Neuron (in vitro differentiated cells): ENCODE results near the gene IPO11.
"Not testable (repeated sequence)": the region's sequence is repeated elsewhere in the genome, so short reads cannot be mapped to it uniquely, and the experiment has no call there.

Source experiments
- H2AFZ ChIP-seq: one replicate; pipeline ENCODE4 v1.6.1; 2013; ENCODE audit warnings: low read depth, mild to moderate bottlenecking, inconsistent platforms, low read length, moderate library complexity
- H3K27me3 ChIP-seq: one replicate; pipeline ENCODE4 v1.6.1; 2013; ENCODE audit warnings: low read length; ENCODE audit not compliant: insufficient read depth
- H3K36me3 ChIP-seq: one replicate; pipeline ENCODE4 v1.6.1; 2013; ENCODE audit warnings: low read length; ENCODE audit not compliant: insufficient read depth
- H3K4me1 ChIP-seq: one replicate; pipeline ENCODE4 v1.6.1; 2013; ENCODE audit warnings: low read length; ENCODE audit not compliant: insufficient read depth
- H3K4me3 ChIP-seq: 2 replicates; pipeline ENCODE4 v1.5.1; 2013; ENCODE audit warnings: mild to moderate bottlenecking, low read length, moderate library complexity
- H3K9me3 ChIP-seq: one replicate; pipeline ENCODE4 v1.6.1; 2013; ENCODE audit warnings: low read length

The IPO11 gene

DNA sequence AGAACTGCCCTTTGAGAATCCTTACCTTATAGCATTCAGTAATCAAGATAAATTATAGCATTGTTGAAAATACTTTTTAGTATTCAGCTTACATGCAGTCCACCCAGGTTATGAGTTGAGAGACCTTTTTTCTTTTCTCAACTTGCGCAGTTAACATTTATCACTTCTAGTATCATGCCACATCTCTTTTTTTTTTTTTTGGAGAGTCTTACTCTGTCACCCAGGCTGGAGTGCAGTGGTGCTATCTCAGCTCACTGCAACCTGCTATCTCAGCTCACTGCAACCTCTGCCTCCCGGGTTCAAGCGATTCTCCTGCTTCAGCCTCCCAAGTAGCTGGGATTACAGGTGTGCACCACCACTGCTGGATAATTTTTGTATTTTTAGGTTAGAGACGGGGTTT lies 195.1 kb downstream of the IPO11 start:
- peaks cover 9% of the 10 kb centered on the region for H3K36me3 ChIP-seq
- no peaks in the 10 kb centered on the region for H3K4me1 ChIP-seq
- no peaks in the 10 kb centered on the region for H3K27me3 ChIP-seq
- peaks cover 3% of the 10 kb centered on the region for H3K9me3 ChIP-seq
- no peak overlapping the region for H3K4me3 ChIP-seq
- H2AFZ ChIP-seq: no peak overlapping the region

DNA sequence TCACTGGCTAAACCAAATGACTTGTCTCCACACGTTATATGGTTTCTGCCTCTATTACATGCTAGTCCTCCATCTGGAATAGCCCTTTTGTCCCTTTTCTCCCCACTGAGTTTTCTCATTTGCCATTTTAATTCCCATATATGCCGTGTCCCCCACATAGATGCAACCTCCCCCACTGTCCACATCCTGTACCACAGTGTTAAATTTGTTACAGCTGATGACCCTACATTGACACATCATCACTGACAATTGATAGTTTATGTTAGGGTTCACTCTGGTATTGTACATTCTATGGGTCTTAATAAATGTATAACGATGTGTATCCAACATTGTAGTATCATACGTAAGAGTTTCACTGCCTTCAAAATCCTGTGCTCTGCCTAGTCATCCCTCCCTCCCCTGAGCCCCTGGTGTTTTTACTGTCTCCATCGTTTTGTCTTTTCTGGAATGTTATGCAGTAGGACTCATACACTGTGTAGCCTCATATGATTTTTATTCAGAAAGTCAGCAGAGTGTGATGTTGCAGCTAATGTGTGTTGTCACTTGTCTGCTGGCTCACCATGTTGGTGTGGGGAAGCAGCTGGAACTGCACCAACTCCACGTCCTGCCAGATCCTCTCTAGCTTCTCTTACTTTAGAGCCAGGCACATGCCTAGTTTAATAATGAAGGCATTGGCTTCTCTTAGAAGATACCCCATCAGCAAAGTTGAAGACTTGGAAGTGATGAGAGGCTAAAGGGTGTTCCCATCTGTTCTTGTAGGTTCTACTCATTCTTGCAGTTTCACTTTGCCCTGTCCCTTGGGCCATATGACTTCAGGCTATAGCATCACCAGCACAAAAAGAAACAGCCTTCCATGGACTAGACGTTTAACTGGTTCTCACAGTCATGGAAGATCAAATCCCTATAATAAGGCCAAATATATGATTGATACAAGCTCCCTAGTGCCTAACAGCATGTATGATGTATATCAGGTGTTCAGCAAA lies 196.3 kb downstream of the IPO11 start:
- no peaks in the 10 kb centered on the region for H3K9me3 ChIP-seq
- H3K36me3 ChIP-seq: peaks cover under 1% of the 10 kb centered on the region
- H2AFZ ChIP-seq: no peak overlapping the region

DNA sequence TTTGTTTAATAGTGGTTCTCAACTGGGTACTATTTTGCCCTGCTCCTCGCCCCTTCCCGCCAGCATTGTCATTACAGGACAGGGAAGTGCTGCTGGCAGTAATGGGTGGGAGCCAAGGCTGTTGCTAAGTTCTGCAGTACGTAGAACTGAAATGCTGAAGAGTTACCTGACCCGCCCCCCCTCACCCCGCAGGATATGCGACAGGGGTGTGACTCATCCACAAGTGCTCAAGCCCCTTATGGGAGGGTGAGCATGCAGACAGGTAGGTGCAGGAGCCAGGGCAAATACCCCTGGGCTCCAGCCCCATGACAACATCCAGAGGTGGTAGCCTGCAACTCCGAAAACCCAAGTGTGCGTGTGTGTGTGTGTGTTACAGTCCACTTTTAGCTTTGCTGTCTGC lies 201.8 kb downstream of the IPO11 start:
- peaks cover 2% of the 10 kb centered on the region for H3K9me3 ChIP-seq
- no peaks in the 10 kb centered on the region for H3K27me3 ChIP-seq
- H3K36me3 ChIP-seq: peaks cover 5% of the 10 kb centered on the region
- no peaks in the 10 kb centered on the region for H3K4me1 ChIP-seq
- no peak overlapping the region for H2AFZ ChIP-seq
- H3K4me3 ChIP-seq: no peak overlapping the region

More for the DNA sequence above, 196.3 kb downstream of the IPO11 start:
- H3K4me1 ChIP-seq: no peaks in the 10 kb centered on the region
- no peak overlapping the region for H3K4me3 ChIP-seq
- no peaks in the 10 kb centered on the region for H3K27me3 ChIP-seq

GRCh38 chr5:62616615-62617277 lies 204.2 kb downstream of the IPO11 start:
- Histone ChIP-seq H3K9me3 (peaks cover 2% of the 10 kb centered on the region), H3K36me3 (peaks cover 5% of the 10 kb centered on the region), H3K4me3 (no peak overlapping the region), H3K4me1 (no peaks in the 10 kb centered on the region), H3K27me3 (no peaks in the 10 kb centered on the region), H2AFZ (no peak overlapping the region)

DNA sequence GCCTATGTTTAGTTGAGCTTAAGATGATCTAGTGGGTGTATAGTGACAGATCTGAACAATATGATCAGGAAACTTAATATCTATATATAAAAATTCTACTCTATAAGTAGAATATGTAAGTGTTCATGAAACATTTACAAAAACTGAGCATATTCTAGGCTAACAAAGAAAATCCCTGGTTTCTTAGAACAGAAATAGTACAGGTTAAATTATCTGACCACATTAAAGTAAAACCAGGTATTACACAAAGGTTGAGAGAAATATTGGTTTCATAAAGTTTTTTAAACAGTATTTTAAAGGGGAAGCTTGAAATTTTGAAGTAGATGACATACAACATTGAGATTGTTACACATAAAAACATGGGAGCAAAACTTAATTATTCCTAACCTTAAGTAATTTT lies 205.4 kb downstream of the IPO11 start:
- Histone ChIP-seq H3K36me3 (peaks cover 5% of the 10 kb centered on the region), H2AFZ (no peak overlapping the region), H3K4me3 (no peak overlapping the region), H3K4me1 (no peaks in the 10 kb centered on the region), H3K27me3 (no peaks in the 10 kb centered on the region), H3K9me3 (peaks cover 2% of the 10 kb centered on the region)

GRCh38 chr5:62620761-62621160 lies 208.2 kb downstream of the IPO11 start:
- no peaks in the 10 kb centered on the region for H3K36me3 ChIP-seq
- H3K27me3 ChIP-seq: no peaks in the 10 kb centered on the region
- no peaks in the 10 kb centered on the region for H3K4me1 ChIP-seq
- H3K4me3 ChIP-seq: no peak overlapping the region
- no peaks in the 10 kb centered on the region for H3K9me3 ChIP-seq
- no peak overlapping the region for H2AFZ ChIP-seq

GRCh38 chr5:62621280-62621679 lies 208.7 kb downstream of the IPO11 start:
- H2AFZ ChIP-seq: no peak overlapping the region
- no peak overlapping the region for H3K4me3 ChIP-seq
- no peaks in the 10 kb centered on the region for H3K36me3 ChIP-seq
- H3K9me3 ChIP-seq: no peaks in the 10 kb centered on the region
- no peaks in the 10 kb centered on the region for H3K27me3 ChIP-seq
- no peaks in the 10 kb centered on the region for H3K4me1 ChIP-seq

- H3K27me3 ChIP-seq: no peaks in the 10 kb centered on the region
Observed at GRCh38 chr5:62623271-62623670, 210.7 kb downstream of the IPO11 start.

DNA sequence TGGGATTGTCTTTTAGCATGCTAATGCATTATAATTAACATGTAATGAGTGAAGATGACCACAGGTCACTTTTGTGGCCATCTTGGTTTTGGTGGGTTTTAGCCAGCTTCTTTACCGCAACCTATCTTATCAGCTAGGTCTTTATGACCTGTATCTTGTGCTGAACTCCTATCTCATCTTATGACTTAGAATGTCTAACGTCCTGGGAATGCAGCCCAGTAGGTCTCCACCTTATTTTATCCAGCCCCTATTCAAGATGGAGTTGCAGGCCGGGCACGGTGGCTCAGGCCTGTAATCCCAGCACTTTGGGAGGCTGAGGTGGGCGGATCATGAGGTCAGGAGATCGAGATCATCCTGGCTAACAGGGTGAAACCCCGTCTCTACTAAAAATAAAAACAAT lies 211.9 kb downstream of the IPO11 start:
- not testable (repeated sequence) for H3K36me3 ChIP-seq, H3K4me3 ChIP-seq, H3K9me3 ChIP-seq, H2AFZ ChIP-seq, H3K4me1 ChIP-seq, H3K27me3 ChIP-seq

More at GRCh38 chr5:62623271-62623670, 210.7 kb downstream of the IPO11 start:
- Histone ChIP-seq H2AFZ (no peak overlapping the region), H3K4me1 (no peaks in the 10 kb centered on the region), H3K9me3 (no peaks in the 10 kb centered on the region), H3K36me3 (peaks cover 8% of the 10 kb centered on the region), H3K4me3 (no peak overlapping the region)

DNA sequence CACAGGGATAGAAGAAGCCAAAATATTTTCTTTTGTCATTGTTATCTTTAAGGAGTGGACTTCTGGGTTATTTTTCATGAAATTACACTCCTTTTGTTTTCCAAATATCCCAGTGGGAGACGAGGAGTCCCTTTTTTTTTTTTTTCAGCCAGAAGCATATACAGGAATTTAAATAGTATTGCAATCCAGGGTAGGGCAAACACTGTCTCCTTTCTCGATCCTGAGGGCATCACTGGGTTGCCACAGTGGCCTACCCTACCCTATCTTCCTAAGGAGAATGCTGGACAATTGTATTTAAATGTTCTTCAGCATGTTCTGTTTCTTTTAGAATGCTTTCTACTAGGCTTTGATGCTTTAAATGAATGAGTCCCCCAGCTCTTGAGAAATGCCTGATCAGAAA lies 214.0 kb downstream of the IPO11 start:
- no peaks in the 10 kb centered on the region for H3K4me1 ChIP-seq
- H3K27me3 ChIP-seq: no peaks in the 10 kb centered on the region
- peaks cover 10% of the 10 kb centered on the region for H3K36me3 ChIP-seq
- no peak overlapping the region for H3K4me3 ChIP-seq
- H2AFZ ChIP-seq: no peak overlapping the region
- no peaks in the 10 kb centered on the region for H3K9me3 ChIP-seq

GRCh38 chr5:62627121-62627520 lies 214.6 kb downstream of the IPO11 start:
- H3K9me3 ChIP-seq: no peaks in the 10 kb centered on the region
- peaks cover 10% of the 10 kb centered on the region for H3K36me3 ChIP-seq
- H3K4me3 ChIP-seq: no peak overlapping the region
- H3K4me1 ChIP-seq: no peaks in the 10 kb centered on the region
- H3K27me3 ChIP-seq: no peaks in the 10 kb centered on the region
- no peak overlapping the region for H2AFZ ChIP-seq

- Histone ChIP-seq H3K36me3 (peaks cover 10% of the 10 kb centered on the region), H3K4me3 (no peak overlapping the region), H3K4me1 (no peaks in the 10 kb centered on the region), H3K27me3 (no peaks in the 10 kb centered on the region), H2AFZ (no peak overlapping the region), H3K9me3 (no peaks in the 10 kb centered on the region)
Observed at GRCh38 chr5:62627901-62628300, 215.3 kb downstream of the IPO11 start.

GRCh38 chr5:62631909-62632580 lies 219.5 kb downstream of the IPO11 start:
- Histone ChIP-seq H3K4me3 (no peak overlapping the region), H3K36me3 (peaks cover 10% of the 10 kb centered on the region)

More at GRCh38 chr5:62631909-62632580, 219.5 kb downstream of the IPO11 start:
- Histone ChIP-seq H3K27me3 (no peaks in the 10 kb centered on the region), H3K9me3 (no peaks in the 10 kb centered on the region), H2AFZ (no peak overlapping the region), H3K4me1 (no peaks in the 10 kb centered on the region)
